K562 (cell line): Measurements from ENCODE around the gene DNAJB7. TPM values are rescaled to one million over a fixed set of nuclear protein-coding genes. Genes with fewer than 3 reads are reported as not detected.

ENCODE experiments used
- BCOR ChIP-seq: fragments of 450-650 bp; IDR thresholded peaks from 2 replicates; pipeline ENCODE4 v1.6.1; 2016
- CBFA2T2 ChIP-seq: fragments of 450-650 bp; conservative IDR thresholded peaks from 2 replicates; pipeline ENCODE4 v1.6.1; 2017; ENCODE audit warnings: mild to moderate bottlenecking
- CHAMP1 ChIP-seq: fragments of 450-650 bp; IDR thresholded peaks from 2 replicates; pipeline ENCODE4 v1.6.1; 2016; ENCODE audit warnings: mild to moderate bottlenecking
- E2F1 ChIP-seq: sonication (generic); formaldehyde crosslinking; IDR thresholded peaks from 2 replicates; pipeline ENCODE4 v1.8.1; 2023; ENCODE audit warnings: mild to moderate bottlenecking, missing genetic modification reagents, moderate library complexity
- FUS ChIP-seq: fragments of 200-400 bp; formaldehyde crosslinking; optimal IDR thresholded peaks from 2 replicates; pipeline ENCODE3; 2017; ENCODE audit warnings: low read depth, low read length
- JUNB ChIP-seq: fragments of 450-650 bp; formaldehyde crosslinking; conservative IDR thresholded peaks from 2 replicates; pipeline ENCODE4 v1.4.0; 2020; ENCODE audit warnings: mild to moderate bottlenecking
- KAT2B ChIP-seq: IDR thresholded peaks from one replicate; pipeline ENCODE4 v1.6.1; 2012; ENCODE audit warnings: low read depth, mild to moderate bottlenecking, control low read depth, inconsistent platforms, low read length, moderate library complexity
- KLF10 ChIP-seq: fragments of 250-450 bp; sonication (Bioruptor Pico); IDR thresholded peaks from 2 replicates; pipeline ENCODE4 v1.6.1; 2021; ENCODE audit warnings: matching md5 sums
- NCOA4 ChIP-seq: fragments of 450-650 bp; IDR thresholded peaks from 2 replicates; pipeline ENCODE4 v1.6.1; 2018; ENCODE audit warnings: mild to moderate bottlenecking; ENCODE audit not compliant: partially characterized antibody
- NR0B1 ChIP-seq: fragments of 450-650 bp; IDR thresholded peaks from one replicate; pipeline ENCODE4 v1.6.1; 2018; ENCODE audit warnings: mild to moderate bottlenecking, moderate library complexity; ENCODE audit not compliant: partially characterized antibody
- NR4A1 ChIP-seq, 2 experiments: fragments of 250-450 bp in 1 of 2; fragments of 450-650 bp in 1 of 2; sonication (Bioruptor Pico) in 1 of 2; IDR thresholded peaks; 2 replicates each; pipeline versions ENCODE4 v1.4.0 to v1.6.1; 2016 to 2020; ENCODE audit warnings: mild to moderate bottlenecking in 2 of 2, missing compliant biosample characterization in 1 of 2, missing genetic modification characterization in 1 of 2, moderate library complexity in 1 of 2
- PRDM10 ChIP-seq: fragments of 450-650 bp; IDR thresholded peaks from 2 replicates; pipeline ENCODE4 v1.6.1; 2018; ENCODE audit not compliant: partially characterized antibody
- PTRF ChIP-seq: fragments of 450-650 bp; IDR thresholded peaks from 2 replicates; pipeline ENCODE4 v1.6.1; 2016; ENCODE audit warnings: mild to moderate bottlenecking, missing genetic modification characterization, missing compliant biosample characterization
- RUNX1 ChIP-seq: sonication (generic); IDR thresholded peaks from 2 replicates; pipeline ENCODE4 v1.6.1; 2016; ENCODE audit warnings: antibody characterized with exemption, low read depth
- SP2 ChIP-seq: IDR thresholded peaks from 2 replicates; pipeline ENCODE4 v1.6.1; 2011; ENCODE audit warnings: mild to moderate bottlenecking, low read depth, low read length, moderate library complexity; ENCODE audit not compliant: poor library complexity, severe bottlenecking; ENCODE audit errors: extremely low read depth
- TFAM ChIP-seq: fragments of 250-450 bp; sonication (Bioruptor Pico); conservative IDR thresholded peaks from 2 replicates; pipeline ENCODE4 v1.5.0; 2021; ENCODE audit warnings: mild to moderate bottlenecking, moderate library complexity
- ZNF133 ChIP-seq: fragments of 250-450 bp; sonication (Bioruptor Pico); IDR thresholded peaks from 2 replicates; pipeline ENCODE4 v1.4.0; 2020; ENCODE audit warnings: mild to moderate bottlenecking
- ZNF707 ChIP-seq: fragments of 250-450 bp; sonication (Bioruptor Pico); conservative IDR thresholded peaks from 2 replicates; pipeline ENCODE4 v1.8.0; 2022; ENCODE audit warnings: inconsistent platforms, mild to moderate bottlenecking, moderate library complexity
- ZNF778 ChIP-seq: fragments of 450-650 bp; formaldehyde crosslinking; IDR thresholded peaks from 2 replicates; pipeline ENCODE4 v1.4.0; 2020; ENCODE audit warnings: mild to moderate bottlenecking, moderate library complexity
- polyA plus RNA-seq, 8 experiments: library from polyadenylated mRNA; depleted of rRNA in 4 of 8; stranded (reverse) in 5 of 8; unstranded in 3 of 8; fragments of >200 nt; fragmentation: Nextera tagmentation in 2 of 8; fragmentation: Illumina TruSeq in 1 of 8; extraction: Ambion mirVana in 2 of 8; extraction: Trizol in 1 of 8; gene quantifications; 2 replicates each; pipeline versions ENCODE4 v1.2.1 to v1.2.3, GENCODE V29; 2011 to 2014; ENCODE audit warnings: inconsistent platforms in 1 of 8, missing spikeins in 1 of 8
- total RNA-seq, 7 experiments: library from RNA; depleted of rRNA in 6 of 7; stranded (reverse); fragments of >200 nt in 6 of 7; fragmentation: Illumina TruSeq in 2 of 7; extraction: Trizol in 2 of 7; gene quantifications; 2 replicates each; pipeline versions ENCODE4 v1.2.1 to v1.2.3, GENCODE V29; 2011 to 2021; ENCODE audit warnings: low replicate concordance in 1 of 7

DNAJB7 gene
- total and polyA plus RNA-seq, 9 of the 15 experiments (the other 6 are each of a cell fraction or from before 2014, with no cell fraction given), result 0.13 to 0.21 TPM; not detected in 7

- TF ChIP-seq CHAMP1 (no peak), JUNB (CRISPR knock-in tag) (no peak), BCOR (no peak), TFAM (no peak), ZNF133 (CRISPR knock-in tag) (no peak), KAT2B (no peak), E2F1 (CRISPR knock-in tag) (no peak; the same call in 1 of the 2 replicates), RUNX1 (no peak), KLF10 (CRISPR knock-in tag) (no peak), ZNF707 (CRISPR knock-in tag) (no peak), NR4A1 (CRISPR knock-in tag; IDR thresholded peaks at IDR 0.05) (no peak), NR4A1 (tag; IDR thresholded peaks at IDR 0.05) (no peak), NR0B1 (no peak), NCOA4 (no peak), ZNF778 (CRISPR knock-in tag) (no peak), CBFA2T2 (no peak), PTRF (tag) (no peak), FUS (no peak), PRDM10 (no peak), SP2 (no peak)
Observed at GRCh38 chr22:40856513-40857308, 5.2 kb downstream of the DNAJB7 start, which contains the start of the genes ST13 and XPNPEP3 (continued).
